Vagina (tissue), 2 donors: Measurements from ENCODE around the gene CFHR1.

Source experiments
- CTCF ChIP-seq, 3 experiments: fragments of 450-650 bp in 2 of 3; fragments of 200-600 bp in 1 of 3; sonication (generic) in 1 of 3; IDR thresholded peaks; one replicate each; pipeline ENCODE4 v1.5.1; 2017 to 2019; ENCODE audit warnings: antibody characterized with exemption in 3 of 3, mild to moderate bottlenecking in 2 of 3, moderate library complexity in 2 of 3
- POLR2A ChIP-seq, 2 donors: fragments of 450-650 bp; IDR thresholded peaks; one replicate each; pipeline ENCODE4 v1.6.1; 2017; ENCODE audit warnings: antibody characterized with exemption in 2 of 2, mild to moderate bottlenecking in 2 of 2, moderate library complexity in 2 of 2

- TF ChIP-seq CTCF (IDR thresholded peaks at IDR 0.05) (no peak), POLR2A (IDR thresholded peaks at IDR 0.05) (no peak)
Measured at GRCh38 chr1:196857188-196857587, 37.7 kb downstream of the CFHR1 start.
